GM23338 (cell line): Measurements from ENCODE around the gene PTPRN2. TPM values are rescaled to one million over a fixed set of nuclear protein-coding genes. Genes with fewer than 3 reads are reported as not detected.

Source experiments
- ATAC-seq: fragments of 200-7000 bp; cut with Tn5 transposase; 3 replicates; pipeline ENCODE4 v1.9.1; 2020
- DNase-seq: peaks from one replicate; pipeline ENCODE4 v3.0.0-alpha.2; 2015; ENCODE audit warnings: low spot score
- H2AFZ ChIP-seq: fragments of 200-600 bp; sonication (generic); 2 replicates; pipeline ENCODE4 v1.8.0; 2016; ENCODE audit warnings: antibody characterized with exemption, mild to moderate bottlenecking, moderate library complexity
- H3F3A ChIP-seq: fragments of 200-600 bp; sonication (generic); replicated peaks from 2 replicates; pipeline ENCODE4 v1.8.0; 2017; ENCODE audit warnings: antibody characterized with exemption, mixed run types, low read depth
- H3K27ac ChIP-seq: fragments of 200-600 bp; sonication (generic); 2 replicates; pipeline ENCODE4 v1.6.1; 2016; ENCODE audit warnings: low read depth
- H3K27me3 ChIP-seq: fragments of 200-600 bp; sonication (generic); 2 replicates; pipeline ENCODE4 v1.8.0; 2016; ENCODE audit warnings: mild to moderate bottlenecking, mixed run types, moderate library complexity; ENCODE audit not compliant: insufficient read depth
- H3K36me3 ChIP-seq: fragments of 200-600 bp; sonication (generic); 2 replicates; pipeline ENCODE4 v1.8.0; 2016; ENCODE audit warnings: mild to moderate bottlenecking; ENCODE audit not compliant: insufficient read depth
- H3K4me1 ChIP-seq: fragments of 200-600 bp; sonication (generic); 2 replicates; pipeline ENCODE4 v1.8.0; 2016; ENCODE audit warnings: mild to moderate bottlenecking, moderate library complexity; ENCODE audit not compliant: insufficient read depth
- H3K4me2 ChIP-seq: fragments of 200-600 bp; sonication (generic); 2 replicates; pipeline ENCODE4 v1.7.1; 2017; ENCODE audit warnings: mixed run types
- H3K4me3 ChIP-seq: fragments of 200-600 bp; sonication (generic); 2 replicates; pipeline ENCODE4 v1.6.1; 2016; ENCODE audit warnings: mixed run types
- H3K79me2 ChIP-seq: fragments of 200-600 bp; sonication (generic); replicated peaks from 2 replicates; pipeline ENCODE4 v1.8.0; 2017; ENCODE audit warnings: mild to moderate bottlenecking; ENCODE audit not compliant: insufficient read depth
- H3K9me2 ChIP-seq: fragments of 200-600 bp; sonication (generic); 2 replicates; pipeline ENCODE4 v1.8.0; 2017; ENCODE audit not compliant: insufficient read depth
- H4K20me1 ChIP-seq: fragments of 200-600 bp; sonication (generic); replicated peaks from 2 replicates; pipeline ENCODE4 v1.8.0; 2017; ENCODE audit warnings: mild to moderate bottlenecking; ENCODE audit not compliant: insufficient read depth
- H3K27ac Mint-ChIP-seq: 2 replicates; pipeline ENCODE4 v1.8.0; 2020; ENCODE audit warnings: inconsistent platforms, mild to moderate bottlenecking, moderate library complexity, mixed read lengths
- H3K27me3 Mint-ChIP-seq: 3 replicates; pipeline ENCODE4 v1.8.0; 2022; ENCODE audit warnings: low read depth, mild to moderate bottlenecking, moderate library complexity, mixed read lengths, inconsistent platforms; ENCODE audit not compliant: insufficient read depth, poor library complexity
- H3K36me3 Mint-ChIP-seq: 3 replicates; pipeline ENCODE4 v1.8.0; 2021; ENCODE audit warnings: low read depth, mild to moderate bottlenecking, inconsistent platforms, moderate library complexity, mixed read lengths
- H3K4me1 Mint-ChIP-seq: 3 replicates; pipeline ENCODE4 v1.8.0; 2020; ENCODE audit warnings: mild to moderate bottlenecking, inconsistent platforms, mixed read lengths
- H3K4me3 Mint-ChIP-seq: 3 replicates; pipeline ENCODE4 v1.8.0; 2021; ENCODE audit warnings: moderate library complexity, mild to moderate bottlenecking, inconsistent platforms, mixed read lengths
- H3K9me3 Mint-ChIP-seq: 3 replicates; pipeline ENCODE4 v1.8.0; 2020; ENCODE audit warnings: moderate library complexity, mild to moderate bottlenecking, inconsistent platforms, mixed read lengths
- CREB1 ChIP-seq: fragments of 250-450 bp; sonication (Bioruptor Pico); IDR thresholded peaks from 2 replicates; pipeline ENCODE4 v1.5.0; 2020; ENCODE audit warnings: low read depth, mild to moderate bottlenecking, moderate library complexity
- CTCF ChIP-seq, 2 experiments: fragments of 200-600 bp in 1 of 2; sonication (generic) in 1 of 2; conservative IDR thresholded peaks; 2 replicates each; pipeline versions ENCODE4 v1.5.1 to v1.6.1; 2016 to 2017; ENCODE audit warnings: antibody characterized with exemption in 2 of 2, low read depth in 2 of 2, mild to moderate bottlenecking in 2 of 2, moderate library complexity in 1 of 2
- ETS1 ChIP-seq: IDR thresholded peaks from 2 replicates; pipeline ENCODE4 v1.6.1; 2016; ENCODE audit warnings: antibody characterized with exemption
- EZH2 ChIP-seq: fragments of 200-600 bp; sonication (generic); IDR thresholded peaks from one replicate; pipeline ENCODE4 v1.8.0; 2017; ENCODE audit warnings: antibody characterized with exemption, mild to moderate bottlenecking, low read depth; ENCODE audit not compliant: unreplicated experiment
- EZH2phosphoT487 ChIP-seq: fragments of 200-600 bp; sonication (generic); IDR thresholded peaks from one replicate; pipeline ENCODE4 v1.8.1; 2018; ENCODE audit warnings: antibody characterized with exemption; ENCODE audit not compliant: unreplicated experiment
- JUNB ChIP-seq: IDR thresholded peaks from one replicate; pipeline ENCODE4 v1.6.1; 2016; ENCODE audit warnings: antibody characterized with exemption; ENCODE audit not compliant: unreplicated experiment
- NANOG ChIP-seq: IDR thresholded peaks from 2 replicates; pipeline ENCODE4 v1.6.1; 2016; ENCODE audit warnings: antibody characterized with exemption, borderline replicate concordance
- POLR2AphosphoS5 ChIP-seq: IDR thresholded peaks from 2 replicates; pipeline ENCODE4 v1.6.1; 2016; ENCODE audit warnings: antibody characterized with exemption, low read depth
- REST ChIP-seq: IDR thresholded peaks from one replicate; pipeline ENCODE4 v1.6.1; 2018; ENCODE audit warnings: antibody characterized with exemption; ENCODE audit not compliant: unreplicated experiment
- ZNF114 ChIP-seq: fragments of 250-450 bp; sonication (Bioruptor Pico); IDR thresholded peaks from 2 replicates; pipeline ENCODE4 v1.5.0; 2020; ENCODE audit warnings: mild to moderate bottlenecking, moderate library complexity
- ZNF331 ChIP-seq: fragments of 250-450 bp; sonication (Bioruptor Pico); IDR thresholded peaks from 2 replicates; pipeline ENCODE4 v1.5.0; 2020; ENCODE audit warnings: low read depth, mild to moderate bottlenecking, moderate library complexity
- ZNF462 ChIP-seq: fragments of 250-450 bp; sonication (Bioruptor Pico); IDR thresholded peaks from 2 replicates; pipeline ENCODE4 v1.5.0; 2020; ENCODE audit warnings: mild to moderate bottlenecking, moderate library complexity
- polyA plus RNA-seq: library from polyadenylated mRNA; unstranded; fragments of >200 nt; fragmentation: Nextera tagmentation; extraction: Ambion mirVana; gene quantifications from 2 replicates; pipeline ENCODE4 v1.2.1, GENCODE V29; 2016
- total RNA-seq: library from RNA; depleted of rRNA; stranded (reverse); fragments of >200 nt; shearing (Covaris generic); gene quantifications from 2 replicates; pipeline ENCODE4 v1.2.3, GENCODE V29; 2014

Gene PTPRN2
- total and polyA plus RNA-seq, 2 experiments from 2014 or later, result 0.87 to 4.0 TPM

GRCh38 chr7:158318511-158318913, 269.1 kb downstream of the PTPRN2 start:
- peaks cover 47% of the 10 kb centered on the region for H3K36me3 Mint-ChIP-seq
- H4K20me1 ChIP-seq, result no peaks in the 10 kb centered on the region
- no peak overlapping the region for H3K4me3 Mint-ChIP-seq
- H3K36me3 ChIP-seq, result no peaks in the 10 kb centered on the region
- peaks cover 86% of the 10 kb centered on the region for H3K9me3 Mint-ChIP-seq
- DNase-seq (no peak), ATAC-seq (peak; percentile 68)
- no peaks in the 10 kb centered on the region for H3K4me1 Mint-ChIP-seq
- H3K27me3 ChIP-seq, result no peaks in the 10 kb centered on the region
- H3K4me2 ChIP-seq, result no peak overlapping the region
- TF ChIP-seq CTCF (conservative IDR thresholded peaks at IDR 0.05; ENCODE audit: low read depth in 2 of 2), result no peak
- no peak for TF ChIP-seq ZNF462 (CRISPR knock-in tag)
- no peak for TF ChIP-seq POLR2AphosphoS5
- no peak for TF ChIP-seq CREB1 (CRISPR knock-in tag)
- no peak for TF ChIP-seq EZH2phosphoT487
- no peak for TF ChIP-seq EZH2
- TF ChIP-seq REST, result no peak
- no peak for TF ChIP-seq NANOG
- TF ChIP-seq ETS1, result no peak
- no peak for TF ChIP-seq JUNB
- no peak for TF ChIP-seq ZNF331 (CRISPR knock-in tag)
- no peak for TF ChIP-seq ZNF114 (CRISPR knock-in tag)
- H3K79me2 ChIP-seq, result no peaks in the 10 kb centered on the region
- H3K4me3 ChIP-seq, result no peak overlapping the region
- no peaks in the 10 kb centered on the region for H3F3A ChIP-seq
- no peaks in the 10 kb centered on the region for H3K4me1 ChIP-seq
- H3K27ac Mint-ChIP-seq, result no peak overlapping the region
- no peak overlapping the region for H2AFZ ChIP-seq
- H3K27ac ChIP-seq, result no peak overlapping the region
- H3K9me2 ChIP-seq, result no peaks in the 10 kb centered on the region
- no peaks in the 10 kb centered on the region for H3K27me3 Mint-ChIP-seq
